OCI-LY1 (cell line): ENCODE data around the gene SLC50A1.

Experiments used
- H2AFZ ChIP-seq: fragments of 200-600 bp; sonication (generic), shearing (Covaris generic); 2 replicates; pipeline ENCODE4 v1.6.0; 2014; ENCODE audit warnings: antibody characterized with exemption, mild to moderate bottlenecking, low read length
- H3F3A ChIP-seq: fragments of 200-600 bp; sonication (generic), shearing (Covaris generic); 2 replicates; pipeline ENCODE4 v1.6.0; 2014; ENCODE audit warnings: mild to moderate bottlenecking, antibody characterized with exemption, low read length, moderate library complexity; ENCODE audit not compliant: insufficient read depth
- H3K27ac ChIP-seq: fragments of 200-600 bp; sonication (generic); 2 replicates; pipeline ENCODE4 v1.5.1; 2014; ENCODE audit warnings: low read length, mixed run types, mild to moderate bottlenecking, low read depth; ENCODE audit not compliant: poor library complexity, severe bottlenecking
- H3K27me3 ChIP-seq: fragments of 200-600 bp; sonication (generic); 2 replicates; pipeline ENCODE4 v1.6.0; 2014; ENCODE audit warnings: antibody characterized with exemption, mild to moderate bottlenecking, low read length, moderate library complexity; ENCODE audit not compliant: insufficient read depth
- H3K36me3 ChIP-seq: fragments of 200-600 bp; sonication (generic); 2 replicates; pipeline ENCODE4 v1.6.1; 2014; ENCODE audit warnings: mild to moderate bottlenecking, antibody characterized with exemption, low read length, moderate library complexity, mixed read lengths; ENCODE audit not compliant: insufficient read depth
- H3K4me1 ChIP-seq: fragments of 200-600 bp; sonication (generic); 2 replicates; pipeline ENCODE4 v1.5.1; 2014; ENCODE audit warnings: mild to moderate bottlenecking, low read length, moderate library complexity; ENCODE audit not compliant: insufficient read depth, severe bottlenecking
- H3K4me2 ChIP-seq: fragments of 200-600 bp; sonication (generic), shearing (Covaris generic); 2 replicates; pipeline ENCODE4 v1.6.1; 2014; ENCODE audit warnings: low read length
- H3K4me3 ChIP-seq: fragments of 200-600 bp; sonication (generic); 2 replicates; pipeline ENCODE4 v1.5.1; 2014; ENCODE audit warnings: low read length, low read depth, mild to moderate bottlenecking, mixed read lengths; ENCODE audit not compliant: poor library complexity, severe bottlenecking
- H3K79me2 ChIP-seq: fragments of 200-600 bp; shearing (Covaris generic); 2 replicates; pipeline ENCODE4 v1.6.1; 2016; ENCODE audit warnings: mixed run types, low read length, mixed read lengths; ENCODE audit not compliant: insufficient read depth
- H3K9ac ChIP-seq: fragments of 200-600 bp; sonication (generic), shearing (Covaris generic); 2 replicates; pipeline ENCODE4 v1.6.1; 2014; ENCODE audit warnings: mild to moderate bottlenecking, low read length, mixed read lengths
- H3K9me2 ChIP-seq: fragments of 200-600 bp; sonication (generic), shearing (Covaris generic); 2 replicates; pipeline ENCODE4 v1.6.1; 2014; ENCODE audit warnings: low read depth, mild to moderate bottlenecking, low read length, mixed read lengths
- H3K9me3 ChIP-seq: fragments of 200-600 bp; shearing (Covaris generic); 2 replicates; pipeline ENCODE4 v1.6.1; 2014; ENCODE audit warnings: low read length, mixed read lengths
- H4K20me1 ChIP-seq: fragments of 200-600 bp; sonication (generic), shearing (Covaris generic); 2 replicates; pipeline ENCODE4 v1.6.0; 2016; ENCODE audit warnings: mild to moderate bottlenecking, low read length; ENCODE audit not compliant: insufficient read depth
- CTCF ChIP-seq: fragments of 200-600 bp; sonication (generic), shearing (Covaris generic); IDR thresholded peaks from 2 replicates; pipeline ENCODE4 v1.5.1; 2017; ENCODE audit warnings: mild to moderate bottlenecking, antibody characterized with exemption, low read length, moderate library complexity, mixed read lengths
- EZH2 ChIP-seq: fragments of 200-600 bp; sonication (generic), shearing (Covaris generic); IDR thresholded peaks from 2 replicates; pipeline ENCODE4 v1.8.0; 2017; ENCODE audit warnings: borderline replicate concordance, mixed run types, mild to moderate bottlenecking, antibody characterized with exemption, low read length, moderate library complexity, mixed read lengths

The SLC50A1 gene

GRCh38 chr1:155173478-155174323 lies 38.0 kb downstream of the SLC50A1 start, which contains the start of gene TRIM46:
TRIM46 (plus strand) TSS chr1:155173849; CDS start chr1:155173967, 118 bp downstream.
- TF ChIP-seq EZH2 = no peak
- no peak for TF ChIP-seq CTCF
- H3K9me3 ChIP-seq = no peaks in the 10 kb centered on the region
- peak within 1 kb of the TSS; percentile 97 for H3K9ac ChIP-seq
- H3K36me3 ChIP-seq = peaks cover 21% of the 10 kb centered on the region
- H3K79me2 ChIP-seq = no peaks in the 10 kb centered on the region
- peaks cover 4% of the 10 kb centered on the region; the same call in 1 of the 2 replicates for H3F3A ChIP-seq
- H3K4me1 ChIP-seq = peaks cover 28% of the 10 kb centered on the region
- H3K27me3 ChIP-seq = no peaks in the 10 kb centered on the region
- H2AFZ ChIP-seq = no peak within 1 kb of the TSS
- no peaks in the 10 kb centered on the region for H4K20me1 ChIP-seq
- H3K9me2 ChIP-seq = no peaks in the 10 kb centered on the region
- peak within 1 kb of the TSS; percentile 89 for H3K4me3 ChIP-seq
- H3K4me2 ChIP-seq = peak within 1 kb of the TSS; percentile 82
- peak within 1 kb of the TSS; percentile 78 for H3K27ac ChIP-seq

- no peak for TF ChIP-seq CTCF
- Histone ChIP-seq H3K4me1 (peaks cover 28% of the 10 kb centered on the region), H4K20me1 (no peaks in the 10 kb centered on the region), H3K27ac (peak overlapping the region; percentile 24), H3K79me2 (no peaks in the 10 kb centered on the region), H3K4me3 (peak overlapping the region; percentile 89), H3K9me2 (no peaks in the 10 kb centered on the region), H3K27me3 (no peaks in the 10 kb centered on the region), H3K36me3 (peaks cover 14% of the 10 kb centered on the region), H3K9ac (peak overlapping the region; percentile 97), H2AFZ (no peak overlapping the region), H3K4me2 (peak overlapping the region; percentile 82), H3F3A (peaks cover 4% of the 10 kb centered on the region; the same call in 1 of the 2 replicates), H3K9me3 (no peaks in the 10 kb centered on the region)
Observed at GRCh38 chr1:155174324-155175280, 39.0 kb downstream of the SLC50A1 start.

- Histone ChIP-seq H2AFZ (no peak overlapping the region), H3F3A (peaks cover 4% of the 10 kb centered on the region; the same call in 1 of the 2 replicates), H3K4me1 (peaks cover 28% of the 10 kb centered on the region), H3K4me3 (no peak overlapping the region), H3K9ac (no peak overlapping the region), H3K36me3 (peaks cover 14% of the 10 kb centered on the region), H4K20me1 (no peaks in the 10 kb centered on the region), H3K9me3 (no peaks in the 10 kb centered on the region), H3K79me2 (no peaks in the 10 kb centered on the region), H3K27ac (peak overlapping the region; percentile 24), H3K4me2 (no peak overlapping the region), H3K27me3 (no peaks in the 10 kb centered on the region), H3K9me2 (no peaks in the 10 kb centered on the region)
- no peak for TF ChIP-seq CTCF
Observed at GRCh38 chr1:155175281-155175926, 39.8 kb downstream of the SLC50A1 start.
